Ishikawa (cell line): Measurements from ENCODE around the gene ZNF414.

Experiments used
- CREB1 ChIP-seq: IDR thresholded peaks from 2 replicates; pipeline ENCODE4 v1.6.1; 2012; ENCODE audit warnings: low read depth
- EGR1 ChIP-seq: IDR thresholded peaks from 2 replicates; pipeline ENCODE4 v1.6.1; 2012
- EP300 ChIP-seq: IDR thresholded peaks from 2 replicates; pipeline ENCODE4 v1.6.1; 2012; ENCODE audit warnings: borderline replicate concordance
- MAX ChIP-seq: IDR thresholded peaks from 2 replicates; pipeline ENCODE4 v1.6.1; 2012
- NFIC ChIP-seq: IDR thresholded peaks from 2 replicates; pipeline ENCODE4 v1.6.1; 2012
- RAD21 ChIP-seq: IDR thresholded peaks from 2 replicates; pipeline ENCODE4 v1.6.1; 2012; ENCODE audit warnings: low read depth
- REST ChIP-seq: IDR thresholded peaks from 2 replicates; pipeline ENCODE4 v1.6.1; 2012; ENCODE audit warnings: low read depth, mild to moderate bottlenecking
- TAF1 ChIP-seq: IDR thresholded peaks from 2 replicates; pipeline ENCODE4 v1.6.1; 2012; ENCODE audit warnings: low read depth, mild to moderate bottlenecking
- YY1 ChIP-seq: IDR thresholded peaks from 2 replicates; pipeline ENCODE4 v1.6.1; 2012; ENCODE audit warnings: low read depth
- TF ChIP-seq, protein P1 (sequence below): IDR thresholded peaks from 2 replicates; pipeline ENCODE4 v1.6.1; 2012

- TF ChIP-seq NFIC (no peak), TAF1 (no peak), EP300 (no peak), MAX (no peak), RAD21 (no peak), REST (no peak), YY1 (no peak), CREB1 (no peak), EGR1 (no peak)
- TF ChIP-seq, protein P1, sequence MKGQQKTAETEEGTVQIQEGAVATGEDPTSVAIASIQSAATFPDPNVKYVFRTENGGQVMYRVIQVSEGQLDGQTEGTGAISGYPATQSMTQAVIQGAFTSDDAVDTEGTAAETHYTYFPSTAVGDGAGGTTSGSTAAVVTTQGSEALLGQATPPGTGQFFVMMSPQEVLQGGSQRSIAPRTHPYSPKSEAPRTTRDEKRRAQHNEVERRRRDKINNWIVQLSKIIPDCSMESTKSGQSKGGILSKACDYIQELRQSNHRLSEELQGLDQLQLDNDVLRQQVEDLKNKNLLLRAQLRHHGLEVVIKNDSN: no peak
Measured at GRCh38 chr19:8498295-8498694, 15.7 kb downstream of the ZNF414 start.
